Common myeloid progenitor, CD34-positive (primary cell): ENCODE results near the gene DENND1A.

Experiments used
- CTCF ChIA-PET: fragments of 350-600 bp; sonication (Branson Sonifier 250); formaldehyde crosslinking; loops from one replicate; lab custom pipeline; 2021; ENCODE audit warnings: antibody characterized with exemption; lab: Charles Lee
- POLR2A ChIA-PET: fragments of 350-600 bp; sonication (Branson Sonifier 250); formaldehyde crosslinking; loops from one replicate; lab custom pipeline; 2021; ENCODE audit warnings: antibody characterized with exemption; lab: Charles Lee
- DNase-seq, 3 donors: peaks; one replicate each; pipeline versions ENCODE4 v3.0.0 to v3.0.0-alpha.2; 2013
- H3K27ac ChIP-seq, 2 experiments: 1 replicate in 1 of 2; 2 replicates in 1 of 2; pipeline ENCODE4 v1.7.0; 2013; ENCODE audit warnings: inconsistent platforms in 2 of 2, low read length in 2 of 2, mild to moderate bottlenecking in 2 of 2, low read depth in 1 of 2, moderate library complexity in 1 of 2; ENCODE audit not compliant: severe bottlenecking in 2 of 2, insufficient read depth in 1 of 2, poor library complexity in 1 of 2
- H3K27me3 ChIP-seq, 5 experiments: replicated peaks in 2 of 5; 1 replicate in 3 of 5; 2 replicates in 2 of 5; pipeline versions ENCODE4 v1.6.1 to v1.7.0; 2013; ENCODE audit warnings: low read length in 4 of 5, mild to moderate bottlenecking in 2 of 5, moderate library complexity in 2 of 5, inconsistent platforms in 1 of 5; ENCODE audit not compliant: insufficient read depth in 5 of 5, control insufficient read depth in 4 of 5
- H3K36me3 ChIP-seq, 4 experiments: 1 replicate in 2 of 4; 2 replicates in 2 of 4; pipeline versions ENCODE4 v1.6.1 to v1.7.0; 2013; ENCODE audit warnings: low read length in 3 of 4, control low read depth in 1 of 4, mild to moderate bottlenecking in 1 of 4; ENCODE audit not compliant: control insufficient read depth in 4 of 4, insufficient read depth in 4 of 4
- H3K4me1 ChIP-seq, 4 experiments: 1 replicate in 3 of 4; 2 replicates in 1 of 4; pipeline versions ENCODE4 v1.6.1 to v1.7.1; 2013; ENCODE audit warnings: low read length in 3 of 4, mild to moderate bottlenecking in 3 of 4, control low read depth in 1 of 4, inconsistent platforms in 1 of 4, moderate library complexity in 1 of 4; ENCODE audit not compliant: control insufficient read depth in 4 of 4, insufficient read depth in 4 of 4; ENCODE audit errors: control extremely low read depth in 1 of 4
- H3K4me3 ChIP-seq, 7 experiments: 1 replicate in 4 of 7; 2 replicates in 3 of 7; pipeline versions ENCODE4 v1.5.1 to v1.7.0; 2013; ENCODE audit warnings: mild to moderate bottlenecking in 7 of 7, low read length in 6 of 7, moderate library complexity in 6 of 7, inconsistent platforms in 2 of 7, low read depth in 2 of 7, control low read depth in 1 of 7; ENCODE audit not compliant: insufficient read depth in 4 of 7, control insufficient read depth in 1 of 7; ENCODE audit errors: extremely low read depth in 1 of 7
- H3K9me3 ChIP-seq, 5 experiments: 1 replicate in 4 of 5; 2 replicates in 1 of 5; pipeline versions ENCODE4 v1.6.1 to v1.7.1; 2013; ENCODE audit warnings: low read length in 4 of 5, mild to moderate bottlenecking in 2 of 5, inconsistent platforms in 1 of 5, low read depth in 1 of 5, moderate library complexity in 1 of 5; ENCODE audit not compliant: control insufficient read depth in 4 of 5, insufficient read depth in 2 of 5; ENCODE audit errors: control extremely low read depth in 1 of 5
- WGBS: methylation state at CpG from one replicate; pipeline ENCODE4 v1.1.5; 2013; ENCODE audit not compliant: insufficient coverage; 5-methylcytosine and 5-hydroxymethylcytosine counted together

The DENND1A gene

GRCh38 chr9:123723135-123723875 is 206.6 kb downstream of the DENND1A start:
- Histone ChIP-seq H3K4me3 (no peak overlapping the region), H3K27ac (no peak overlapping the region), H3K4me1 (no peaks in the 10 kb centered on the region), H3K36me3 (peaks cover 0 to 2% (median 0%) of the 10 kb centered on the region in 4 experiments), H3K9me3 (peaks cover 0 to 27% (median 12%) of the 10 kb centered on the region in 5 experiments), H3K27me3 (no peaks in the 10 kb centered on the region)
- no peak for DNase-seq
- 97% methylated on average over 3 of the region's 4 CpGs for WGBS
- CTCF ChIA-PET, result no interaction called here
- POLR2A ChIA-PET, result no interaction called here

DNA sequence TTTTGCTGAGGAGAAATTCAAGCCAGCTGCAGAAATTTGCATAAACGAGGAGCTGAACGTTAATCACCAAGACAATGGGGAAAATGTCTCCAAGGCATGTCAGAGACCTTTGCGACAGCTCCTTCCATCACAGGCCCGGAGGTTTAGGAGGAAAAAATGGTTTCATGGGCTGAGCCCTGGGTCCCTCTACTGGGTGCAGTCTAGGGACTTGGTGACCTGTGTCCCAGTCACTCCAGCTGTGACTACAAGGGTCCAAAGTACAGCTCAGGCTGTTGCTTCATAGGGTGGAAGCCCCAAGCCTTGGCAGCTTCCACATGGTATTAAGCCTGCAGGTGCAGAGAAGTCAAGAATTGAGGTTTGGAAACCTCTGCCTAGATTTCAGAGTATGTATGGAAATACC is 207.5 kb downstream of the DENND1A start:
- H3K4me3 ChIP-seq, result no peak overlapping the region
- no peak overlapping the region for H3K27ac ChIP-seq
- H3K27me3 ChIP-seq, result no peaks in the 10 kb centered on the region
- peaks cover 0 to 2% (median 0%) of the 10 kb centered on the region in 4 experiments for H3K36me3 ChIP-seq
- peaks cover 0 to 1% (median 0%) of the 10 kb centered on the region in 4 experiments for H3K4me1 ChIP-seq
- no peak for DNase-seq
- CTCF ChIA-PET, result interaction anchor here (0.6 kb wide), 1 partner anchor 65 kb away, joined by 3 read pairs; no protein-coding TSS in a partner anchor
- WGBS, result 100% methylated on average over 4 of the region's 4 CpGs
- H3K9me3 ChIP-seq, result peaks cover 0 to 27% (median 12%) of the 10 kb centered on the region in 5 experiments
- POLR2A ChIA-PET, result no interaction called here

- H3K27me3 ChIP-seq, result no peaks in the 10 kb centered on the region
- H3K4me1 ChIP-seq, result peaks cover 0 to 1% (median 0%) of the 10 kb centered on the region in 4 experiments
- no peaks in the 10 kb centered on the region for H3K36me3 ChIP-seq
- ChIA-PET CTCF (no interaction called here), POLR2A (no interaction called here)
- no peak overlapping the region for H3K27ac ChIP-seq
- no peak for DNase-seq
- WGBS, result 100% methylated on average over 1 of the region's 1 CpG
- H3K9me3 ChIP-seq, result peaks cover 0 to 23% (median 11%) of the 10 kb centered on the region in 5 experiments
- no peak overlapping the region for H3K4me3 ChIP-seq
Observed at GRCh38 chr9:123718188-123718587, 211.7 kb downstream of the DENND1A start.

DNA sequence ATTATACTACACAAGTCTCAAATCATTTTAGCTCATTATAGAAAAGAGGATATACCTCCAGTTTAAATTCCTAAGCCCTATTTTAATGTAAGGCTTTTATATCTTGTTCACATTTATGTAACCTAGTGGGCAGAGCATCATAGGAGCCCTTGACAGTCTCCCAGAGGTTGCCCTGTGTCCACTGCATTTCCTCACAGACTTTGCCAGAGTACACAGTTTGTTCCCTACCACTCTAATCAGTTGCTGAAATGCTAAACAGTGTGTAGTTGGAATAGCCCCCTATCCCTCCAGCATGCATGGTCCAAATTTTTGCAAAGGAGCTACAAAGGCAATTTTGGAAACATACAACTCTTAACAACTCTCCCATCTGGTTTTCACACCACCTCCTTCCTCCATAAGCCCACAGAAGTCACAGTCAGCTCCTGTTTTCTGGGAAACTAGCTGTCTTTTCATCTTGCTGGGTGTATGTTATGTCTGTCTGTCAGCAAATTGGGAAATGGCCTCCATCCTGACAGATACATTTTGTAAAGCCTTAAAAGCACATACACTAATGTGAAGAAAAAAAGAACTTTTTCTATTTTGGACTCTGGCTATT is 212.2 kb downstream of the DENND1A start:
- CTCF ChIA-PET, result no interaction called here
- no peak for DNase-seq
- H3K36me3 ChIP-seq, result no peaks in the 10 kb centered on the region
- no peaks in the 10 kb centered on the region for H3K27me3 ChIP-seq
- H3K9me3 ChIP-seq, result peaks cover 0 to 18% (median 6%) of the 10 kb centered on the region in 5 experiments
- no peak overlapping the region for H3K27ac ChIP-seq
- POLR2A ChIA-PET, result no interaction called here
- H3K4me3 ChIP-seq, result no peak overlapping the region
- peaks cover 0 to 1% (median 0%) of the 10 kb centered on the region in 4 experiments for H3K4me1 ChIP-seq

GRCh38 chr9:123716339-123716945 is 213.5 kb downstream of the DENND1A start:
- H3K9me3 ChIP-seq, result peaks cover 0 to 12% (median 4%) of the 10 kb centered on the region in 5 experiments
- no peaks in the 10 kb centered on the region for H3K36me3 ChIP-seq
- no CpG with 5 or more reads among the region's 8 CpGs for WGBS
- peaks cover 0 to 1% (median 0%) of the 10 kb centered on the region in 4 experiments for H3K4me1 ChIP-seq
- H3K4me3 ChIP-seq, result no peak overlapping the region
- no peak for DNase-seq
- ChIA-PET CTCF (interaction anchor here (1.0 kb wide), 1 partner anchor 8 kb away, joined by 4 read pairs; no protein-coding TSS in a partner anchor), POLR2A (no interaction called here)
- H3K27ac ChIP-seq, result no peak overlapping the region
- no peaks in the 10 kb centered on the region for H3K27me3 ChIP-seq

DNA sequence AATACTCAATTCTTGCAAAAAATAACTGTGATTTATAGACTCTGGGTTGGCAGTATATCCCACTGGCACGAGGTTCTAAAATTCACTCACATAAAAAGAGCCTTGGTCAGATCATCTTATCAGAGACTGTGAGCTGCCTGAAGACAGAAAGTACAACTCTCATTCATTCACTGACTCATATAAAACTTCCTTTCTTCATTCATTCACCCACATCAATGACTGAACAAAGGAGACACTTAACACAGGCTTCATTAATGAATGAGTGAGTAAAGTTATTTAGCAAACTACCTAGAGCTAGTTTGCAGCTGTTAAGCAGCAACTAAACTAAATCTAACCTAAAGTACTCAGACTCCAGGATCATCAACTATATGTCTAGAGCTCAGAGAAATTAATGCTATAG is 214.7 kb downstream of the DENND1A start:
- POLR2A ChIA-PET, result interaction anchor here (0.8 kb wide), 1 partner anchor 28 kb away, joined by 3 read pairs; no protein-coding TSS in a partner anchor
- Histone ChIP-seq H3K36me3 (no peaks in the 10 kb centered on the region), H3K27ac (no peak overlapping the region), H3K4me3 (no peak overlapping the region), H3K9me3 (peaks cover 0 to 4% (median 4%) of the 10 kb centered on the region in 5 experiments), H3K27me3 (no peaks in the 10 kb centered on the region), H3K4me1 (peaks cover 0 to 1% (median 0%) of the 10 kb centered on the region in 4 experiments)
- DNase-seq, result no peak
- CTCF ChIA-PET, result no interaction called here
- 100% methylated on average over 1 of the region's 1 CpG for WGBS

- H3K27ac ChIP-seq, result no peak overlapping the region
- no CpG with 5 or more reads among the region's 2 CpGs for WGBS
- H3K27me3 ChIP-seq, result no peaks in the 10 kb centered on the region
- POLR2A ChIA-PET, result no interaction called here
- H3K4me1 ChIP-seq, result peaks cover 0 to 1% (median 0%) of the 10 kb centered on the region in 4 experiments
- no peak overlapping the region for H3K4me3 ChIP-seq
- CTCF ChIA-PET, result no interaction called here
- H3K36me3 ChIP-seq, result no peaks in the 10 kb centered on the region
- H3K9me3 ChIP-seq, result no peaks in the 10 kb centered on the region
- no peak for DNase-seq
Observed at GRCh38 chr9:123713282-123713681, 216.6 kb downstream of the DENND1A start.
